Mucosa of descending colon (tissue), 3 donors: ENCODE data around the gene PAQR9. TPM values are rescaled to one million over a fixed set of nuclear protein-coding genes. Genes with fewer than 3 reads are reported as not detected.

ENCODE experiments used
- ATAC-seq: fragments of 200-7000 bp; cut with Tn5 transposase; one replicate; pipeline ENCODE4 v1.9.1; 2020; ENCODE audit warnings: mild to moderate bottlenecking, moderate library complexity
- DNase-seq, 3 donors: peaks; one replicate each; pipeline ENCODE4 v3.0.0-alpha.2; 2020
- H3K36me3 ChIP-seq: fragments of 200-600 bp; one replicate; pipeline ENCODE4 v1.8.0; 2021; ENCODE audit warnings: low read depth, mild to moderate bottlenecking
- H3K4me1 ChIP-seq: fragments of 200-600 bp; one replicate; pipeline ENCODE4 v1.8.0; 2021; ENCODE audit warnings: low read depth, mild to moderate bottlenecking
- H3K4me3 ChIP-seq: fragments of 200-600 bp; one replicate; pipeline ENCODE4 v1.8.0; 2021; ENCODE audit warnings: mild to moderate bottlenecking
- H3K9me3 ChIP-seq: fragments of 200-600 bp; one replicate; pipeline ENCODE4 v1.8.0; 2021; ENCODE audit warnings: mild to moderate bottlenecking
- CTCF ChIP-seq: fragments of 200-600 bp; IDR thresholded peaks from one replicate; pipeline ENCODE4 v1.8.0; 2022; ENCODE audit warnings: antibody characterized with exemption, mild to moderate bottlenecking
- intact Hi-C, 2 donors: fragments of 100-400 bp; cut with DNase I in 1 of 2; cut with micrococcal nuclease in 1 of 2; formaldehyde crosslinking; loops; one replicate each; pipeline versions ENCODE4 v1.11.0 to v1.11.1; 2022; cut with DNase I, micrococcal nuclease
- total RNA-seq, 3 donors: library from RNA; stranded (reverse); fragmentation: NEBNext Ultra II Directional in 2 of 3; extraction: Animal tissue kit (Norgen Biotek cat#: 25700) in 2 of 3; gene quantifications; one replicate each; pipeline versions ENCODE4 v1.2.1 to v1.2.4, GENCODE V29; 2021 to 2023
- donor health status: DM: no; HTN: no; CAD: no; lungs with moderate emphysema.
- donor health status: DM: no; HTN: no; CAD: no.
- donor health status: DM: no; HTN: yes; CAD: no.

PAQR9 gene
- total RNA-seq, 3 donors from 2014 or later: not detected

DNA sequence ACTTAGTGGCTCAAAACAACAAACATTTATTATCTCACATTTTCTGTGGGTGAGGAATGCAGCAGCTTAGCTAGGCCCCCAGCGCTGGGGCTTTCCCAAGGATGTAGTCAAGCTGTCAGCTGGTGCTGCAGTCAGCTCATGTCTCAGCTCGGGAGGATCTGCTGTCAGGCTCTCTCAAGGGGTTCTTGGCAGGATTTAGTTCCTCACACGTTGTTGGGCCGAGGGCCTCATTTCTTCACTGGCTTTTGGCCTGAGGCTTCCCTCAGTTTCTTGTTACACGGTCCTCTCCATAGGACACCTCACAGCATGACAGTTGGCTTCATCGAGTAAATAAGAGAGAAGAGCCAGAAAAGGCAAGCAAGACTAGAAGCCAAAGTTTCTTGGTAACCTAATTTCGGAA, 24.2 kb upstream of the PAQR9 start:
- no peak for DNase-seq
- TF ChIP-seq CTCF: no peak
- intact Hi-C loops: no loop called here
- H3K4me1 ChIP-seq: no peaks in the 10 kb centered on the region
- H3K4me3 ChIP-seq: no peak overlapping the region
- H3K36me3 ChIP-seq: no peaks in the 10 kb centered on the region
- ATAC-seq: no peak
- H3K9me3 ChIP-seq: no peaks in the 10 kb centered on the region

DNA sequence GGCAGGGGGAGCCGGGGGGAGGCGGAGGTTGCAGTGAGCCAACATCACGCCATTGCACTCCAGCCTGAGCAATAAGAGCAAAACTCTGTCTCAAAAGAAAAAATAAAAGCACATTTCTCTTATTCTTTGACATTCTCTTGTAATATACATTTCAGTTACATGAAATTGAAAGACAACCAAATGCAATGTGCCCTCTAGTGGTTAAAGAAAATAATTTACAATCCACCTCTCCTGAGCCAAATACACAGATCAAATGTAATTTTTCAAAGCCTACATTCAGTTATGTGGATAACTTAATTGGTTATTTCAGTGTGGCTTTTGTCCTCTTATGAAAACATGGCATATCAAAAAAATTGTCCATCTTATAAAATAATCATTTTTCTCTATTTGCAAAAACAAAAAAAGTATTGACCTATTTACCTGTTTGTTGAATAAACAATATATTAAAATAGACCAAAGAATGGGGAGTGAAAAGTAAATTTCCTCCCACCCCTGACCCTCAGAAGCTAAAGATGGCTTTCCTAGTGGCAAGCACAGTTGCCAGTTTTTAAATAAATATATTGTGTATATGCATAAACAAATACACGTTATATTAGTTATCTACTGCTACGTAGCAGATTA, 23.7 kb upstream of the PAQR9 start:
- Histone ChIP-seq H3K9me3 (no peaks in the 10 kb centered on the region), H3K4me3 (no peak overlapping the region), H3K36me3 (no peaks in the 10 kb centered on the region), H3K4me1 (no peaks in the 10 kb centered on the region)
- intact Hi-C loops: no loop called here
- DNase-seq: no peak
- TF ChIP-seq CTCF: peak; percentile 21
- peak; percentile 55 for ATAC-seq

DNA sequence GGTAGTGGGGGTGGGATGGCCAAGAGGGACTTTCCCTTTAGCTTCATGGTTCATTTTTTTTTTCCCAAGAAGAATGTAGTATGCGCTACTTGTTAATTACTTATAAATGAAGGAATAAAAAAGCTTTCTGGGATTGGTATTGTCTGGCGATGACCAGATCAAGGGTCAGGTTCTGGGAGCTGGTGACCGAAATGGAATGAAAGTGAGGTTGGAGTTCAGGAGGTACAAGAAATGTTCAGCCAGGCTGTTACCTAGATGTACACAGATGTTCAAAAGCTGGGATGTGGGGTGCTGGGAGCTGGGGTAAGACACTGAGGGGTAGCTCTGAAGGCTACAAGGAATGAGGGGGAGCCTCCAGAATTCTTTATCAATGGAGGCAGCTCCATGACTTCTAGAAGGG, 20.8 kb upstream of the PAQR9 start:
- H3K4me1 ChIP-seq: no peaks in the 10 kb centered on the region
- TF ChIP-seq CTCF: no peak
- ATAC-seq (no peak), DNase-seq (no peak)
- H3K4me3 ChIP-seq: no peak overlapping the region
- no peaks in the 10 kb centered on the region for H3K36me3 ChIP-seq
- intact Hi-C loops: no loop called here
- no peaks in the 10 kb centered on the region for H3K9me3 ChIP-seq

DNA sequence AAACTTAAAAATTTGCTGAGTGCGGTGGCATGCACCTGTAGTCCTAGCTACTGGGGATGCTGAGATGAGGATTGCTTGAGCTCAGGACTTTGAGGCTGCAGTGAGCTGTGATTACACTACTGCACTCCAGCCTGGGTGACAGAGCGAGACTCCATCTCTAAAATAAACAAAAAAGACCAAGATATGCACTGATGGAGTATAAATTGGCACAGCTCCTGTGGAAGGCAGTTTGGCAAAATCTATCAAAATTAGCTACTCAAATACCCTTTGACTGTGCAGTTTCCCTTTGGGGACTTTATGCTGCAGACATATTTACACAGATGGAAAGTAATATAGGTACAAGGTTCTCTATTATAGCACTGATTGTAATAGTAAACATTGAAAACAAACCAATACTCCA, 19.8 kb upstream of the PAQR9 start:
- TF ChIP-seq CTCF: no peak
- no peak overlapping the region for H3K4me3 ChIP-seq
- ATAC-seq (no peak), DNase-seq (no peak)
- no peaks in the 10 kb centered on the region for H3K4me1 ChIP-seq
- H3K9me3 ChIP-seq: no peaks in the 10 kb centered on the region
- intact Hi-C loops: no loop called here
- no peaks in the 10 kb centered on the region for H3K36me3 ChIP-seq

DNA sequence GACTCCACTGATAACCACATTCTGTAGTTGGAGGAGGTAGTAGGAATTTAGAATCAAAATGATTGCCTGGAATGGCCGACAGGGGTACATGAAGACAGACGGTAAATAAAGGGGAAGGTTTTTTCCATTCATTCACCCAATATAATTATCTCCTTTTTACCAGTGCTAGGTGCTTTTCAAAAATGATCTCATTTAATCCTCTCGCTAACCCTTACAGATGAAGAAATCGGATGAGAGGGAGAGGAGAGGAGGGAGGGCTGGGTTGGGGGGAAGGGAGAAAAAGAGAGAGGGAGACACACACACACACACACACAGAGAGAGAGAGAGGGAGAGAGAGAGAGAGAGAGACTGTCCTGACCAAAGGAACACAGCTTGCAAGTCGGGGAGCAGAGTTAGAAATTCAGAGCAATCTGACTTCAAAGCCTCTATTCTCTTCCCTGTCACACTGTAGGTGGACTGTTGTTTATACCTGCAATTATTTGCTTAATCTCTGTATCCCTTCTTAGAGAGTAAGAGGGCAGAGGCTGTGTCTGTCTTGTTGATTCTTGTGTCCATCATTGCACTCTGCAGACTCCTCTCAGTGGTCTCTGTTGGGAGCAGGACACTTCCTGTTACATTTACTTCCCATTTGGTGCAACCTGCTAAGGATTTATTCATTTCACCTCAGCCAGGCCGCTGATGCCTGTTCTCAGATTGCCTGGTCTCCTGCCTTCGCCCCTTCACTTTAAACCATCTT, 18.7 kb upstream of the PAQR9 start:
- no peak for DNase-seq
- no peak overlapping the region for H3K4me3 ChIP-seq
- intact Hi-C loops: no loop called here
- H3K36me3 ChIP-seq: no peaks in the 10 kb centered on the region
- TF ChIP-seq CTCF: no peak
- no peak for ATAC-seq
- H3K9me3 ChIP-seq: no peaks in the 10 kb centered on the region
- H3K4me1 ChIP-seq: no peaks in the 10 kb centered on the region
